ENCODE results near the gene TKT.

GRCh38 chr3:53240989-53241972, 14.5 kb downstream of the TKT start:
- TF ChIP-seq CTCF (IDR thresholded peaks at IDR 0.05 in 4 of 5, conservative IDR thresholded peaks at IDR 0.05 in 1 of 5) (no peak), POLR2A (IDR thresholded peaks at IDR 0.05) (no peak)
